ENCODE measurements around the gene TST.

The TST gene

GRCh38 chr22:37011472-37011871 lies 7.8 kb downstream of the TST start:
- Histone ChIP-seq H3K4me1 (ENCODE audit: low read depth, poor library complexity, severe bottlenecking) (no peaks in the 10 kb centered on the region), H2AFZ (ENCODE audit: low read depth) (no peak overlapping the region), H3K4me3 (IDR thresholded peaks at IDR 0.05; ENCODE audit: insufficient read depth, low read depth, low read length) (no peak overlapping the region), H3K27ac (no peak overlapping the region), H3K9ac (no peak overlapping the region), H3K27me3 (ENCODE audit: insufficient read depth, low read depth) (peaks cover 9% of the 10 kb centered on the region), H3K36me3 (ENCODE audit: insufficient read depth) (no peaks in the 10 kb centered on the region), H4K20me1 (ENCODE audit: insufficient read depth) (no peaks in the 10 kb centered on the region), H3K79me2 (ENCODE audit: insufficient read depth, low read depth) (no peaks in the 10 kb centered on the region), H3K4me2 (no peak overlapping the region)
- no peak for TF ChIP-seq CTCF (conservative IDR thresholded peaks at IDR 0.05; ENCODE audit: low read depth, low read length)

GRCh38 chr22:37010976-37011375 lies 8.3 kb downstream of the TST start:
- H3K4me1 ChIP-seq (ENCODE audit: low read depth, poor library complexity, severe bottlenecking) = no peaks in the 10 kb centered on the region
- H4K20me1 ChIP-seq (ENCODE audit: insufficient read depth) = no peaks in the 10 kb centered on the region
- H3K27ac ChIP-seq = no peak overlapping the region

GRCh38 chr22:37010174-37010573 lies 9.1 kb downstream of the TST start:
- no peak overlapping the region for H2AFZ ChIP-seq (ENCODE audit: low read depth)
- H3K9ac ChIP-seq = no peak overlapping the region
- H4K20me1 ChIP-seq (ENCODE audit: insufficient read depth) = no peaks in the 10 kb centered on the region
- no peak for TF ChIP-seq CTCF (conservative IDR thresholded peaks at IDR 0.05; ENCODE audit: low read depth, low read length)
- H3K4me1 ChIP-seq (ENCODE audit: low read depth, poor library complexity, severe bottlenecking) = no peaks in the 10 kb centered on the region
- no peak overlapping the region for H3K4me3 ChIP-seq (IDR thresholded peaks at IDR 0.05; ENCODE audit: insufficient read depth, low read depth, low read length)
- H3K79me2 ChIP-seq (ENCODE audit: insufficient read depth, low read depth) = no peaks in the 10 kb centered on the region
- no peak overlapping the region for H3K4me2 ChIP-seq
- peaks cover 17% of the 10 kb centered on the region for H3K27me3 ChIP-seq (ENCODE audit: insufficient read depth, low read depth)
- H3K27ac ChIP-seq = no peak overlapping the region
- H3K36me3 ChIP-seq (ENCODE audit: insufficient read depth) = no peaks in the 10 kb centered on the region

More at GRCh38 chr22:37010976-37011375, 8.3 kb downstream of the TST start:
- Histone ChIP-seq H3K4me3 (IDR thresholded peaks at IDR 0.05; ENCODE audit: insufficient read depth, low read depth, low read length) (no peak overlapping the region), H3K9ac (no peak overlapping the region), H3K79me2 (ENCODE audit: insufficient read depth, low read depth) (no peaks in the 10 kb centered on the region), H3K36me3 (ENCODE audit: insufficient read depth) (no peaks in the 10 kb centered on the region), H2AFZ (ENCODE audit: low read depth) (no peak overlapping the region), H3K27me3 (ENCODE audit: insufficient read depth, low read depth) (peaks cover 9% of the 10 kb centered on the region), H3K4me2 (no peak overlapping the region)
- TF ChIP-seq CTCF (conservative IDR thresholded peaks at IDR 0.05; ENCODE audit: low read depth, low read length) = no peak

GRCh38 chr22:37009490-37009889 lies 9.8 kb downstream of the TST start:
- peaks cover 18% of the 10 kb centered on the region for H3K27me3 ChIP-seq (ENCODE audit: insufficient read depth, low read depth)
- H3K4me2 ChIP-seq = no peak overlapping the region
- no peaks in the 10 kb centered on the region for H3K36me3 ChIP-seq (ENCODE audit: insufficient read depth)
- H3K4me1 ChIP-seq (ENCODE audit: low read depth, poor library complexity, severe bottlenecking) = no peaks in the 10 kb centered on the region
- H3K4me3 ChIP-seq (IDR thresholded peaks at IDR 0.05; ENCODE audit: insufficient read depth, low read depth, low read length) = no peak overlapping the region
- H3K79me2 ChIP-seq (ENCODE audit: insufficient read depth, low read depth) = no peaks in the 10 kb centered on the region
- no peak overlapping the region for H3K27ac ChIP-seq
- no peaks in the 10 kb centered on the region for H4K20me1 ChIP-seq (ENCODE audit: insufficient read depth)
- H2AFZ ChIP-seq (ENCODE audit: low read depth) = no peak overlapping the region
- no peak for TF ChIP-seq CTCF (conservative IDR thresholded peaks at IDR 0.05; ENCODE audit: low read depth, low read length)
- no peak overlapping the region for H3K9ac ChIP-seq
